Liver (tissue), 9 donors: ENCODE results near the gene GNAI3. TPM values are rescaled to one million over a fixed set of nuclear protein-coding genes. Genes with fewer than 3 reads are reported as not detected.
A peak's percentile ranks its signal among the peaks of the same experiment; 100 is the strongest.

Experiments used
- DNase-seq: peaks from one replicate; pipeline ENCODE4 v3.0.0-alpha.2; 2017; ENCODE audit warnings: low spot score
- H3K27ac ChIP-seq, 2 donors: one replicate each; pipeline ENCODE4 v1.7.0; 2013; ENCODE audit warnings: inconsistent platforms in 2 of 2, low read length in 2 of 2, control low read depth in 1 of 2, low read depth in 1 of 2, mild to moderate bottlenecking in 1 of 2
- H3K27me3 ChIP-seq, 4 donors: one replicate each; pipeline versions ENCODE4 v1.6.1 to v1.7.0; 2013; ENCODE audit warnings: low read length in 3 of 4, inconsistent platforms in 1 of 4, mild to moderate bottlenecking in 1 of 4, moderate library complexity in 1 of 4; ENCODE audit not compliant: control insufficient read depth in 4 of 4, insufficient read depth in 4 of 4
- H3K36me3 ChIP-seq, 4 donors: one replicate each; pipeline versions ENCODE4 v1.6.1 to v1.7.0; 2013; ENCODE audit warnings: low read length in 3 of 4, mild to moderate bottlenecking in 3 of 4, low read depth in 1 of 4, moderate library complexity in 1 of 4; ENCODE audit not compliant: control insufficient read depth in 4 of 4, insufficient read depth in 3 of 4
- H3K4me1 ChIP-seq, 4 donors: one replicate each; pipeline versions ENCODE4 v1.6.1 to v1.7.0; 2013; ENCODE audit warnings: low read length in 3 of 4, mild to moderate bottlenecking in 3 of 4, moderate library complexity in 1 of 4; ENCODE audit not compliant: control insufficient read depth in 4 of 4, insufficient read depth in 4 of 4
- H3K4me3 ChIP-seq, 3 donors: one replicate each; pipeline versions ENCODE4 v1.6.1 to v1.7.0; 2013; ENCODE audit warnings: low read length in 3 of 3, control low read depth in 1 of 3, low read depth in 1 of 3, mild to moderate bottlenecking in 1 of 3
- H3K9ac ChIP-seq, 2 donors: one replicate each; pipeline ENCODE4 v1.7.0; 2013; ENCODE audit warnings: low read length in 2 of 2, mild to moderate bottlenecking in 2 of 2, moderate library complexity in 2 of 2, control low read depth in 1 of 2, low read depth in 1 of 2
- H3K9me3 ChIP-seq, 4 donors: one replicate each; pipeline versions ENCODE4 v1.6.1 to v1.7.0; 2013; ENCODE audit warnings: low read length in 3 of 4; ENCODE audit not compliant: control insufficient read depth in 4 of 4
- CTCF ChIP-seq: fragments of 150-350 bp; IDR thresholded peaks from 2 replicates; pipeline ENCODE4 v1.5.1; 2017; ENCODE audit warnings: improper control_type of control experiment, low read depth, low read length; ENCODE audit not compliant: missing input control
- EGR1 ChIP-seq, 2 donors: IDR thresholded peaks; 2 replicates each; pipeline ENCODE4 v1.6.1; 2016 to 2018; ENCODE audit warnings: antibody characterized with exemption in 2 of 2, low read depth in 2 of 2
- FOXA1 ChIP-seq: IDR thresholded peaks from 2 replicates; pipeline ENCODE4 v1.6.1; 2016; ENCODE audit warnings: antibody characterized with exemption
- FOXA2 ChIP-seq: IDR thresholded peaks from 2 replicates; pipeline ENCODE4 v1.6.1; 2016; ENCODE audit warnings: antibody characterized with exemption
- GABPA ChIP-seq, 2 donors: IDR thresholded peaks in 1 of 2; conservative IDR thresholded peaks in 1 of 2; 2 replicates each; pipeline ENCODE4 v1.6.1; 2016; ENCODE audit warnings: antibody characterized with exemption in 2 of 2, mild to moderate bottlenecking in 1 of 2, moderate library complexity in 1 of 2
- HNF4A ChIP-seq, 2 donors: conservative IDR thresholded peaks; 2 replicates each; pipeline ENCODE4 v1.6.1; 2016; ENCODE audit warnings: antibody characterized with exemption in 2 of 2, mild to moderate bottlenecking in 2 of 2
- HNF4G ChIP-seq: IDR thresholded peaks from 2 replicates; pipeline ENCODE4 v1.6.1; 2016; ENCODE audit warnings: antibody characterized with exemption
- JUND ChIP-seq, 2 donors: IDR thresholded peaks; 2 replicates each; pipeline ENCODE4 v1.6.1; 2016; ENCODE audit warnings: antibody characterized with exemption in 2 of 2
- NR2F2 ChIP-seq: IDR thresholded peaks from 2 replicates; pipeline ENCODE4 v1.6.1; 2016; ENCODE audit warnings: antibody characterized with exemption
- RAD21 ChIP-seq, 2 donors: IDR thresholded peaks; 2 replicates each; pipeline ENCODE4 v1.6.1; 2016; ENCODE audit warnings: antibody characterized with exemption in 2 of 2, mild to moderate bottlenecking in 2 of 2
- RXRA ChIP-seq, 2 donors: IDR thresholded peaks; 2 replicates each; pipeline ENCODE4 v1.6.1; 2017 to 2018; ENCODE audit warnings: antibody characterized with exemption in 2 of 2, mild to moderate bottlenecking in 1 of 2
- SP1 ChIP-seq: IDR thresholded peaks from 2 replicates; pipeline ENCODE4 v1.6.1; 2018; ENCODE audit warnings: antibody characterized with exemption, mild to moderate bottlenecking
- TAF1 ChIP-seq: conservative IDR thresholded peaks from 2 replicates; pipeline ENCODE4 v1.6.1; 2016; ENCODE audit warnings: antibody characterized with exemption, mild to moderate bottlenecking
- YY1 ChIP-seq: IDR thresholded peaks from 2 replicates; pipeline ENCODE4 v1.6.1; 2016; ENCODE audit warnings: antibody characterized with exemption, mild to moderate bottlenecking
- ZBTB33 ChIP-seq: IDR thresholded peaks from 2 replicates; pipeline ENCODE4 v1.6.1; 2016; ENCODE audit warnings: antibody characterized with exemption
- WGBS: extraction: QIAGEN DNeasy Blood & Tissue Kit; methylation state at CpG from one replicate; pipeline ENCODE4 v1.1.7; 2013; 5-methylcytosine and 5-hydroxymethylcytosine counted together
- polyA plus RNA-seq, 2 donors: library from polyadenylated mRNA; stranded (reverse) in 1 of 2; unstranded in 1 of 2; fragments of 200-250 nt in 1 of 2; fragments of >200 nt in 1 of 2; fragmentation: Nextera tagmentation in 1 of 2; extraction: Ambion mirVana in 1 of 2; gene quantifications; one replicate each; pipeline versions ENCODE4 v1.2.1 to v1.2.3, GENCODE V29; 2013 to 2015
- total RNA-seq, 2 donors: library from RNA; depleted of rRNA; stranded (reverse); fragments of >200 nt; gene quantifications; one replicate each; pipeline ENCODE4 v1.2.3, GENCODE V29; 2014
- TF ChIP-seq, protein P1 (sequence below): IDR thresholded peaks from 2 replicates; pipeline ENCODE4 v1.6.1; 2016; ENCODE audit warnings: antibody characterized with exemption, mild to moderate bottlenecking
- TF ChIP-seq, protein P2 (sequence below): IDR thresholded peaks from 2 replicates; pipeline ENCODE4 v1.6.1; 2016; ENCODE audit warnings: antibody characterized with exemption
- TF ChIP-seq, protein P3 (sequence below): IDR thresholded peaks from 2 replicates; pipeline ENCODE4 v1.6.1; 2016; ENCODE audit warnings: antibody characterized with exemption
- donor health status: healthy.
- donor health status: healthy.
- donor health status: healthy.
- donor health status: healthy.
- donor health status: healthy.

Gene GNAI3
- total and polyA plus RNA-seq, 4 donors, result 1.9 to 6.5 (median 4.3) TPM

- TF ChIP-seq CTCF (no peak), FOXA1 (no peak)
Observed at GRCh38 chr1:109618661-109619575, 70.5 kb downstream of the GNAI3 start (continued).

- under 1% methylated on average over 47 of the region's 47 CpGs for WGBS
- Histone ChIP-seq H3K27ac (peak within 1 kb of the TSS; percentile 87 to 93), H3K4me1 (peaks cover 8 to 70% (median 53%) of the 10 kb centered on the region in 4 donors), H3K4me3 (peak within 1 kb of the TSS; percentile 66 to 87 (median 77)), H3K9ac (peak within 1 kb of the TSS; percentile 78 to 96), H3K27me3 (no peaks in the 10 kb centered on the region), H3K36me3 (no peaks in the 10 kb centered on the region), H3K9me3 (no peaks in the 10 kb centered on the region)
- TF ChIP-seq TAF1, result no peak
- peak in 1 of 2 donors; percentile 52 for TF ChIP-seq GABPA (IDR thresholded peaks at IDR 0.05 in 1 of 2, conservative IDR thresholded peaks at IDR 0.05 in 1 of 2)
- TF ChIP-seq, protein P1, sequence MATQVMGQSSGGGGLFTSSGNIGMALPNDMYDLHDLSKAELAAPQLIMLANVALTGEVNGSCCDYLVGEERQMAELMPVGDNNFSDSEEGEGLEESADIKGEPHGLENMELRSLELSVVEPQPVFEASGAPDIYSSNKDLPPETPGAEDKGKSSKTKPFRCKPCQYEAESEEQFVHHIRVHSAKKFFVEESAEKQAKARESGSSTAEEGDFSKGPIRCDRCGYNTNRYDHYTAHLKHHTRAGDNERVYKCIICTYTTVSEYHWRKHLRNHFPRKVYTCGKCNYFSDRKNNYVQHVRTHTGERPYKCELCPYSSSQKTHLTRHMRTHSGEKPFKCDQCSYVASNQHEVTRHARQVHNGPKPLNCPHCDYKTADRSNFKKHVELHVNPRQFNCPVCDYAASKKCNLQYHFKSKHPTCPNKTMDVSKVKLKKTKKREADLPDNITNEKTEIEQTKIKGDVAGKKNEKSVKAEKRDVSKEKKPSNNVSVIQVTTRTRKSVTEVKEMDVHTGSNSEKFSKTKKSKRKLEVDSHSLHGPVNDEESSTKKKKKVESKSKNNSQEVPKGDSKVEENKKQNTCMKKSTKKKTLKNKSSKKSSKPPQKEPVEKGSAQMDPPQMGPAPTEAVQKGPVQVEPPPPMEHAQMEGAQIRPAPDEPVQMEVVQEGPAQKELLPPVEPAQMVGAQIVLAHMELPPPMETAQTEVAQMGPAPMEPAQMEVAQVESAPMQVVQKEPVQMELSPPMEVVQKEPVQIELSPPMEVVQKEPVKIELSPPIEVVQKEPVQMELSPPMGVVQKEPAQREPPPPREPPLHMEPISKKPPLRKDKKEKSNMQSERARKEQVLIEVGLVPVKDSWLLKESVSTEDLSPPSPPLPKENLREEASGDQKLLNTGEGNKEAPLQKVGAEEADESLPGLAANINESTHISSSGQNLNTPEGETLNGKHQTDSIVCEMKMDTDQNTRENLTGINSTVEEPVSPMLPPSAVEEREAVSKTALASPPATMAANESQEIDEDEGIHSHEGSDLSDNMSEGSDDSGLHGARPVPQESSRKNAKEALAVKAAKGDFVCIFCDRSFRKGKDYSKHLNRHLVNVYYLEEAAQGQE, result no peak
- TF ChIP-seq, protein P2, sequence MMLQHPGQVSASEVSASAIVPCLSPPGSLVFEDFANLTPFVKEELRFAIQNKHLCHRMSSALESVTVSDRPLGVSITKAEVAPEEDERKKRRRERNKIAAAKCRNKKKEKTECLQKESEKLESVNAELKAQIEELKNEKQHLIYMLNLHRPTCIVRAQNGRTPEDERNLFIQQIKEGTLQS, result no peak
- TF ChIP-seq FOXA1, result no peak
- no peak for TF ChIP-seq FOXA2
- TF ChIP-seq SP1, result peak; percentile 44
- TF ChIP-seq RXRA (IDR thresholded peaks at IDR 0.05), result peak; percentile 72 to 84
- no peak for TF ChIP-seq JUND (IDR thresholded peaks at IDR 0.05)
- peak; percentile 73 for TF ChIP-seq YY1
- no peak for TF ChIP-seq CTCF
- TF ChIP-seq ZBTB33, result no peak
- no peak for TF ChIP-seq NR2F2
- peak in 1 of 2 donors; percentile 39 for TF ChIP-seq EGR1 (IDR thresholded peaks at IDR 0.05; ENCODE audit: low read depth in 2 of 2)
- TF ChIP-seq, protein P3, sequence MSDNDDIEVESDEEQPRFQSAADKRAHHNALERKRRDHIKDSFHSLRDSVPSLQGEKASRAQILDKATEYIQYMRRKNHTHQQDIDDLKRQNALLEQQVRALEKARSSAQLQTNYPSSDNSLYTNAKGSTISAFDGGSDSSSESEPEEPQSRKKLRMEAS, result no peak
- TF ChIP-seq RAD21 (IDR thresholded peaks at IDR 0.05), result no peak
- TF ChIP-seq HNF4A (conservative IDR thresholded peaks at IDR 0.05), result peak; percentile 7 to 53
- TF ChIP-seq HNF4G, result no peak
- DNase-seq, result peak; percentile 76
Observed at GRCh38 chr1:109619576-109620400, 71.4 kb downstream of the GNAI3 start, which contains the start of the genes AMPD2 and GNAT2. Gene AMPD2 (plus strand): TSS chr1:109619837. CDS start chr1:109621176, 1,339 bp downstream. Gene GNAT2 (minus strand): TSS chr1:109619616. CDS start chr1:109612870, 6,746 bp downstream.
